Cardiac septum (tissue), 1 donor: ENCODE results near the gene GP1BB. TPM values are rescaled to one million over a fixed set of nuclear protein-coding genes. Genes with fewer than 3 reads are reported as not detected.
"Not testable (repeated sequence)": the region's sequence is repeated elsewhere in the genome, so short reads cannot be mapped to it uniquely, and the experiment has no call there.

Experiments
- DNase-seq: peaks from one replicate; pipeline ENCODE4 v3.0.0-alpha.2; 2020; ENCODE audit warnings: low spot score
- intact Hi-C: fragments of 100-400 bp; cut with DNase I; formaldehyde crosslinking; loops from one replicate; pipeline ENCODE4 v1.14.0; 2022
- total RNA-seq: library from RNA; stranded (reverse); fragmentation: NEBNext Ultra II Directional; extraction: Animal tissue kit (Norgen Biotek cat#: 25700); gene quantifications from one replicate; pipeline ENCODE4 v1.2.1, GENCODE V29; 2021
- donor health status: DM: no; HTN: no; CAD: no.

The GP1BB gene
- total RNA-seq, 1 donor from 2014 or later, result 5.5 TPM

- intact Hi-C loops, result loop anchor here (5.0 kb wide), 1 partner anchor 221 kb away; the partner anchor contains the start of genes COMT and TXNRD2
- no peak for DNase-seq
These were observed 1.8 kb upstream of the GP1BB start for GRCh38 chr22:19721330-19722177.

GRCh38 chr22:19722178-19722981 is 959 bp upstream of the GP1BB start:
- DNase-seq, result no peak
- intact Hi-C loops, result loop anchor here (5.0 kb wide), 1 partner anchor 220 kb away; the partner anchor contains the start of genes COMT and TXNRD2

GRCh38 chr22:19722982-19723231 is 432 bp upstream of the GP1BB start:
- no peak for DNase-seq
- intact Hi-C loops, result loop anchor here (5.0 kb wide), 1 partner anchor 219 kb away; the partner anchor contains the start of genes COMT and TXNRD2

- intact Hi-C loops, result loop anchor here (5.0 kb wide), 1 partner anchor 218 kb away; the partner anchor contains the start of genes COMT and TXNRD2
- DNase-seq, result no peak
These were observed 866 bp downstream of the GP1BB start for GRCh38 chr22:19723983-19724827.

- intact Hi-C loops, result loop anchor here (5.0 kb wide), 1 partner anchor 217 kb away; the partner anchor contains the start of genes COMT and TXNRD2
- no peak for DNase-seq
These were observed 1.8 kb downstream of the GP1BB start for GRCh38 chr22:19724927-19725661.

- intact Hi-C loops, DNase-seq: not testable (repeated sequence)
These were observed 2.9 kb downstream of the GP1BB start for GRCh38 chr22:19726064-19726788.

- intact Hi-C loops, result no loop called here
- no peak for DNase-seq
These were observed 4.2 kb downstream of the GP1BB start for GRCh38 chr22:19727310-19728150.

- intact Hi-C loops, result no loop called here
- no peak for DNase-seq
These were observed 4.9 kb downstream of the GP1BB start for GRCh38 chr22:19728271-19728670.

- intact Hi-C loops, result no loop called here
- DNase-seq, result no peak
These were observed 5.5 kb downstream of the GP1BB start for GRCh38 chr22:19728836-19729235.

- no peak for DNase-seq
These were observed 6.2 kb downstream of the GP1BB start for GRCh38 chr22:19729507-19729906.

GRCh38 chr22:19730198-19730597 is 6.9 kb downstream of the GP1BB start:
- no peak for DNase-seq
- intact Hi-C loops, result loop anchor here (1.0 to 5.0 kb wide), 2 partner anchors 122 to 180 kb away; partner anchors contain the start of genes GNB1L and RTL10

More at GRCh38 chr22:19729507-19729906, 6.2 kb downstream of the GP1BB start:
- intact Hi-C loops, result no loop called here

- peak; percentile 90 for DNase-seq
- intact Hi-C loops, result loop anchor here (1.0 to 5.0 kb wide), 2 partner anchors 121 to 179 kb away; partner anchors contain the start of genes GNB1L and RTL10
These were observed 7.5 kb downstream of the GP1BB start for GRCh38 chr22:19730655-19731360.

- DNase-seq, result no peak
These were observed 8.2 kb downstream of the GP1BB start for GRCh38 chr22:19731361-19732135.

GRCh38 chr22:19732403-19733113 is 9.2 kb downstream of the GP1BB start:
- intact Hi-C loops, result loop anchor here (5.0 kb wide), 1 partner anchor 120 kb away; the partner anchor contains the start of genes GNB1L and RTL10
- DNase-seq, result no peak

More at GRCh38 chr22:19731361-19732135, 8.2 kb downstream of the GP1BB start:
- intact Hi-C loops, result loop anchor here (5.0 kb wide), 1 partner anchor 121 kb away; the partner anchor contains the start of genes GNB1L and RTL10

- intact Hi-C loops, result loop anchor here (5.0 kb wide), 1 partner anchor 119 kb away; the partner anchor contains the start of genes GNB1L and RTL10
- no peak for DNase-seq
These were observed 10.4 kb downstream of the GP1BB start for GRCh38 chr22:19733755-19734154.
